Nephron progenitor cell (in vitro differentiated cells): ENCODE results near the gene FNIP2.
"Not testable (repeated sequence)": the region's sequence is repeated elsewhere in the genome, so short reads cannot be mapped to it uniquely, and the experiment has no call there.

Experiments
- DNase-seq: peaks from one replicate; pipeline ENCODE4 v3.0.0; 2021
- H3K27ac Mint-ChIP-seq: 2 replicates; pipeline ENCODE4 v1.8.0; 2021; ENCODE audit warnings: mild to moderate bottlenecking, moderate library complexity, mixed read lengths
- H3K27me3 Mint-ChIP-seq: 2 replicates; pipeline ENCODE4 v1.8.0; 2021; ENCODE audit warnings: mild to moderate bottlenecking, low read depth, mixed read lengths; ENCODE audit not compliant: poor library complexity
- H3K36me3 Mint-ChIP-seq: 2 replicates; pipeline ENCODE4 v1.8.0; 2021; ENCODE audit warnings: low read depth, mixed read lengths
- H3K4me1 Mint-ChIP-seq: 2 replicates; pipeline ENCODE4 v1.8.0; 2021; ENCODE audit warnings: mixed read lengths
- H3K4me3 Mint-ChIP-seq: 2 replicates; pipeline ENCODE4 v1.8.0; 2021; ENCODE audit warnings: mild to moderate bottlenecking, moderate library complexity, mixed read lengths
- H3K9me3 Mint-ChIP-seq: 2 replicates; pipeline ENCODE4 v1.8.0; 2021; ENCODE audit warnings: mild to moderate bottlenecking, moderate library complexity, mixed read lengths
- CTCF ChIP-seq: fragments of 200-600 bp; sonication (generic); IDR thresholded peaks from 2 replicates; pipeline ENCODE4 v1.5.0; 2021; ENCODE audit warnings: antibody characterized with exemption

FNIP2 gene

DNA sequence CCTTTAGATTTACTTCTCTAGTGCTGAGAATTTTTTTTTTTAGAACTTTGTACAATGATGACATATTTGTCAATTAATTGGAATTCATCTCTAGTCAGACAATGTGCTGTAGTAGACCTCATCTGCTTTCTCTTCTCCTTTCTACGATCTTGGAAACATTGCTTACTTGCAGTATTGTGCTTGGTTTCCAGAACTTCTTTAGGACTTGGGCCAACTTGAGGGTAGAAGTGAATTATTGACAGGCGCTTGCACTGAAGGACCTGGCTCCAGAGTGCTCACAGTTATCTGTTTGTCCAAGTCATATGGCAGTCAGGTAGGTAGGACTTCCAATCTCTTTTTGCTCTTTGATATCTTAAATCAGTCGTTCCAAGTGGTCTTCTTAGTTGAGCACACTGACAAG lies 39.6 kb downstream of the FNIP2 start:
- H3K4me3 Mint-ChIP-seq: no peak overlapping the region
- H3K27me3 Mint-ChIP-seq: no peaks in the 10 kb centered on the region
- peaks cover 35% of the 10 kb centered on the region for H3K4me1 Mint-ChIP-seq
- DNase-seq: no peak
- no peaks in the 10 kb centered on the region for H3K36me3 Mint-ChIP-seq
- H3K9me3 Mint-ChIP-seq: no peaks in the 10 kb centered on the region
- TF ChIP-seq CTCF: no peak
- H3K27ac Mint-ChIP-seq: no peak overlapping the region

GRCh38 chr4:158809208-158809607 lies 40.4 kb downstream of the FNIP2 start:
- not testable (repeated sequence) for DNase-seq, H3K36me3 Mint-ChIP-seq, H3K4me3 Mint-ChIP-seq, H3K27ac Mint-ChIP-seq, H3K9me3 Mint-ChIP-seq, H3K27me3 Mint-ChIP-seq
- H3K4me1 Mint-ChIP-seq: peaks cover 35% of the 10 kb centered on the region

GRCh38 chr4:158809611-158810486 lies 41.0 kb downstream of the FNIP2 start:
- Mint-ChIP-seq H3K4me3 (no peak overlapping the region), H3K27ac (peak overlapping the region; percentile 47), H3K36me3 (no peaks in the 10 kb centered on the region), H3K4me1 (peaks cover 35% of the 10 kb centered on the region), H3K9me3 (no peaks in the 10 kb centered on the region), H3K27me3 (peaks cover 4% of the 10 kb centered on the region)
- no peak for DNase-seq
- TF ChIP-seq CTCF: no peak

- Mint-ChIP-seq H3K9me3 (no peaks in the 10 kb centered on the region), H3K36me3 (no peaks in the 10 kb centered on the region), H3K27ac (peak overlapping the region; percentile 21), H3K27me3 (peaks cover 4% of the 10 kb centered on the region), H3K4me3 (no peak overlapping the region), H3K4me1 (peaks cover 34% of the 10 kb centered on the region)
- no peak for DNase-seq
- TF ChIP-seq CTCF: no peak
Observed at GRCh38 chr4:158810487-158811215, 41.8 kb downstream of the FNIP2 start.

- Mint-ChIP-seq H3K9me3 (no peaks in the 10 kb centered on the region), H3K27ac (no peak overlapping the region), H3K4me1 (peaks cover 28% of the 10 kb centered on the region)
Observed at GRCh38 chr4:158811216-158811540, 42.4 kb downstream of the FNIP2 start.

More at GRCh38 chr4:158811216-158811540, 42.4 kb downstream of the FNIP2 start:
- H3K4me3 Mint-ChIP-seq: no peak overlapping the region
- peaks cover 4% of the 10 kb centered on the region for H3K27me3 Mint-ChIP-seq
- TF ChIP-seq CTCF: no peak
- H3K36me3 Mint-ChIP-seq: no peaks in the 10 kb centered on the region
- no peak for DNase-seq
